GM13976 (cell line): ENCODE results near the gene SRGAP1.
"Not testable (repeated sequence)": the region's sequence is repeated elsewhere in the genome, so short reads cannot be mapped to it uniquely, and the experiment has no call there.

Experiments used
- DNase-seq: peaks from one replicate; pipeline ENCODE4 v3.0.0; 2012; ENCODE audit warnings: low spot score
- CTCF ChIP-seq: IDR thresholded peaks from 2 replicates; pipeline ENCODE4 v1.5.1; 2012; ENCODE audit warnings: borderline replicate concordance, mild to moderate bottlenecking; ENCODE audit not compliant: insufficient read depth; ENCODE audit errors: extremely low read depth, missing control alignments, control extremely low read depth
- in situ Hi-C: fragments of 300-500 bp; cut with MboI; formaldehyde crosslinking; loops from one replicate; pipeline ENCODE4 v1.12.0; 2022; ENCODE audit warnings: low sequenced_read_pairs, mixed read lengths, inconsistent platforms; ENCODE audit not compliant: unreplicated experiment

The SRGAP1 gene

GRCh38 chr12:64190140-64190539 is 345.6 kb downstream of the SRGAP1 start:
- TF ChIP-seq CTCF: no peak
- in situ Hi-C loops: no loop called here

GRCh38 chr12:64192644-64193444 is 348.3 kb downstream of the SRGAP1 start:
- no peak for TF ChIP-seq CTCF
- in situ Hi-C loops: no loop called here
- DNase-seq: peak; percentile 69

More at GRCh38 chr12:64190140-64190539, 345.6 kb downstream of the SRGAP1 start:
- DNase-seq: no peak

- TF ChIP-seq CTCF: no peak
- DNase-seq: no peak
- in situ Hi-C loops: no loop called here
Measured at GRCh38 chr12:64193931-64194330, 349.4 kb downstream of the SRGAP1 start.

- no peak for TF ChIP-seq CTCF
- in situ Hi-C loops: no loop called here
- no peak for DNase-seq
Measured at GRCh38 chr12:64194333-64195149, 350.0 kb downstream of the SRGAP1 start.

GRCh38 chr12:64195841-64196240 is 351.3 kb downstream of the SRGAP1 start:
- DNase-seq, in situ Hi-C loops: not testable (repeated sequence)

- no peak for DNase-seq
- TF ChIP-seq CTCF: no peak
- in situ Hi-C loops: no loop called here
Measured at GRCh38 chr12:64203036-64203435, 358.5 kb downstream of the SRGAP1 start.

GRCh38 chr12:64203775-64204174 is 359.3 kb downstream of the SRGAP1 start:
- DNase-seq: no peak
- in situ Hi-C loops: no loop called here
- TF ChIP-seq CTCF: no peak
